Measurements from ENCODE around the gene SLC8A1.

The SLC8A1 gene

DNA sequence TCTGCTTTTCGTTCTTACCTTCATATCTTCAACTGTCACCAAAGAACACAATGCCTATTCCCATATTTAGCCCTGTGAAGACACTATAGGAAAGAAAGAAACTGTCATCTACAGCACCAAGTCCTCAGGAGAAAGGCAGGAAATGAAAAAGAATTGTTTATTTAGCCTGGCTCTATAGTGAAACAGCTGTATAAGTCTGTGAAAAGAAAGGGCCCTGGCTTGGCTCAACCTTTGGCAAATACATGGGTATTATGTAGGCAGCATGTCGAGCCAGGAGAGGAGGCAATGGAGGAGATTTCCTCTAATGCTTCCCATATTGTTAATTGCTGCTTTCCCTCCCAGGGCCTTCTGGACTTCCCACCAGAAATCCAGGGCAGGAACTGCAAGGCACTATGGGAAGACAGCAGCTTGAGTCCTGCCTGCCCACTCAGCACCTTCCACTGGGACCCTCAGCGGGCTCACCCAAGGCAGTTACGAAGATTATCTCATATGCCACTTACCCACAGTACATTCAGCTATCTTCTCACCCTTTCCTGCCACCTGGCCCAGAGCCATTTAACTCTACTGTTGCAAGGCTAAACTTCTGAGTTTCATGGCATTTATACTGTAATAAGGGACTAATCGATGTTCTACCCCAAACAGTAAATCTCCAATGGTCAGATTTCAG is 30.1 kb downstream of the SLC8A1 start:
- DNase-seq (ENCODE audit: low read depth in 2 of 2), result no peak

DNA sequence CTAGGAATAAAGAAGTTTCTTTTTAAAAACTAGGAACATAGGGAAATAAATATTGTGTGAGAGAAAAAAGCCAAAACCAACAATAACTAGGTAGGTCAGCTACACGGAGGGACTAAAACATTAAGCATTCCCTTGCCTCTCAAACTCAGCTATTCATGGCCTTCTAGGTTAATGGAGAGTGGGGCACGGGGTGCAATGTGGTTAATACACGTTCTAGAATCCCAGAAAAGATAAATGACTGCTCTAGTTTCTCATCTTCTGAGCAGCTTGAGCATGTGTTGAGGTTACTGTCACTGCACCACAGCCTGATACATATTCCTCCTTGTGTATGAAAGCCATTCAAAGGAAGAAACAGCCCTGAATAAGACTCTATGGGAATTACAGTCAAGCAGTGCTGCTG is 31.4 kb downstream of the SLC8A1 start:
- DNase-seq (ENCODE audit: low read depth in 2 of 2), result no peak

DNA sequence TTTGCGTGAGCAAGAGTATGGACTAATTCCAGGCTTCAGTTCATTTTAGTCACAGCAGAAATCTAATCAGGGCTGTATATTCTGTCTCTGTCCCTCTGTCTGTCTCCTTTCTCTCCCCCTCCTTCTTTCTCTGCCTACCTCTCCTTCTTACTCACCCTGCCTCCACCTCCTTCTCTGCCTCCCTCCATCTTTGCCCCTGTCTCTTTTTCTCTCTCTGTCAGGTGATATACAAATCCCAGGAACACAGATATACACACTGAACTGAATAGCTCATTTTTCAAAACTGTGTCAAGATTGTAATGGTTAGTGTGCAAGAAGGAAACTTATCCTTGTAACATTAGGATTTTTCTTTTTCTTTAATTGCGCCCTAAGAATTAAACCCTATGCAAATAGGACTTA is 32.5 kb downstream of the SLC8A1 start:
- DNase-seq (ENCODE audit: low read depth in 2 of 2), result no peak

DNA sequence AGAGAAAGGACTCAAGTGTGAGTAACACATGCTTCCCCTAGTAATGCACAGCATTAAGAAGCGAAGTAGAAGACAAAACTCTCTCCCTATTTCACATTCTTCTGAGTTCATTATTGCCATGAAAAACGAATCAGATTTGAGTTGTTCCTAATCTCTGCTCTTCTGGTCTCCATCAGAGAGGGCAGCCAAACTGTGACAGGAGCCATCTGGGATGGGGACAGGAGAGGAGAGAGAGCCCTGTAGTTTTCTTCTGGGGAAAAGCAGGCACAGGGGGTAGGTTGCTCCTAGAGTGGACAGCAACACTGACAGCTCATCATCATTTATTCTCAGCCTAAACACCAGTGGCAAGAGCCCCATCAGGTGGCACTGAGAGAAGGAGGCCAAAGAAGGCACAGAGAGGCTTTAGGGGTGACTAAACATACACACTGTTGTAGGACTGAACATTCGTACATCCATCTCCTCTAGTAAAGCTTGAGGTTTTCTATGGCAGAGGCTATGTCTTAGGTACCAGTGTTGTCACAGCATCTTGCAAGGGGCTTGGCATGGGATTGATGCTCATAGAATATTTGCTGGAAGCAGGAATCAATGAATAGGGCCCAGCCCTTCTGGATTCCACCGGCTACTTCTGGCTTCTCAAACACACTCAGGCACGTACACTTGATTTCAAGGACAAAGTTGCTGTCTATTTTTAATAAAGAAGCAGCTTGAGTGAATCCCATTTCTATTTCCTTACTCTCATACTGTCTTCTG is 33.1 kb downstream of the SLC8A1 start:
- DNase-seq (ENCODE audit: low read depth in 2 of 2), result no peak

DNA sequence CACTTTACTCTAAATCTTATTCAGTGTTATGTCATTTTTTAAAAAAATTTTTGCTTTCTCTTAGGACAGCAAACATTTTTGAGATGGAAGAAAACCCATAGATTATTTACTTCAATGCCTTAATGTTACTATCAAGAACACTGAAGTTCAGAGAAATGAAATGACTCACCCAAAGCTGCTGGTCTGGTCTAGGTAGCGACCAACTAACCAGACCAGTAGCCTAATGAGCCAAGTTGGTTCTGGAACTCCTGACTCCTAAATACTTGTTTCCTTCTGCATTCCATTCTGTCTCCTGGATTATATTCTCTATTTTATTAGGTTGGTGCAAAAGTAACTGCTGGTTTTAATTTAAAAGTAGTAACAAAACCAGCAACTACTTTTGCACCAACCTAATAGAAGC is 35.4 kb downstream of the SLC8A1 start:
- no peak for DNase-seq (ENCODE audit: low read depth in 2 of 2)

DNA sequence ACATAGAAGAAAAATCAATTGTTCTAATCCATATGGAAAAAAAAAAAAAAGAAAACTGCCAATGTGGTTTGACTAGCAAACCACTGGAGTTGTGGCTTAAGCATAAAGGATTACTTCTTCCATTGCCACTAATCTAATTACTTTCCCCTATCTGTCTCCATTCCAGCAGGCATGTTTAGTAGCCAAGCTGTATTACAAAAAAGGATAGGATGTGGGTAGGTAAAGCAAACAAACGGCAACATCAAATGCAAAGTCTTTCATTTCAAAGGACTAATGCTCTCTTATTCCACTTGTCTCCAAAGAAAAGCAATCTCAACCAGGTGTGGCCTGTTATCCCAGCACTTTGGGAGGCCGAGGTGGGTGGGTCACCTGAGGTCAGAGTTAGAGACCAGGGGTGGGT is 36.5 kb downstream of the SLC8A1 start:
- DNase-seq (ENCODE audit: low read depth in 2 of 2), result no peak

DNA sequence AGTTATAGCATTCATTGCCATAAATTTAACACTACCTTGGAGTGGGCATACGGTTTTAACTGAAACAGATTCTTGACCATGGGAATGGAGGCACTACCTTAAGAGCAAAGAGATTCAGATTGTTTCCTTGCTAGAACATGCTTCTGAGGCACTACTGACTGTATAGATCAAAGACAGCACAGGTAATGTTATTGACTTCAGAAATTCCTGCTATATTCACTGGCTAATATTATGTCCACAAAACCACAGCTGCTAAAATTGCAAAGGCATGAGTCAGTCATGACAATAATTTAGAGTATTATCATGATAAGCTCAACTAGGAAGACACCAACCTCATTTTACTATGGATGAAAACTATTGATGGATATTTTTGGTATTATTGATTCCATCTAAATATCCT is 39.4 kb downstream of the SLC8A1 start:
- DNase-seq (ENCODE audit: low read depth in 2 of 2), result no peak

DNA sequence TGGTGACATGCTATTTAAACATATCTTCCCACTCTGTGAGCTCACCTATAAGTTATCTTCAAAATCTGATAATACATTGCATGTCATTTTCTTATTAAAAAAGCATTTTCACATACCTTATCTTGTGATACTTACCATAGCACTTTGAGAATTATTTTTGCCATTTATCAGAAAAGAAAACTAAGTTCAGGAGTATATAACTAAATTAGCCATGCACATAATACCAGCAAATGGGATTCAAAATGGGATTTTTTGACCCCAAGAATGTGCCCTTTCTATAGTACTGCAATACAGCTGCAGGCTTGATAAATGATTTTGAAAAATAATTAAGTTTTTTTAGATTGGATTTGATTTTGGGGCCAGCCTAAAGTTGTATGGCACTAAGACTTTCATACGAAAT is 41.2 kb downstream of the SLC8A1 start:
- DNase-seq (ENCODE audit: low read depth in 2 of 2), result no peak

DNA sequence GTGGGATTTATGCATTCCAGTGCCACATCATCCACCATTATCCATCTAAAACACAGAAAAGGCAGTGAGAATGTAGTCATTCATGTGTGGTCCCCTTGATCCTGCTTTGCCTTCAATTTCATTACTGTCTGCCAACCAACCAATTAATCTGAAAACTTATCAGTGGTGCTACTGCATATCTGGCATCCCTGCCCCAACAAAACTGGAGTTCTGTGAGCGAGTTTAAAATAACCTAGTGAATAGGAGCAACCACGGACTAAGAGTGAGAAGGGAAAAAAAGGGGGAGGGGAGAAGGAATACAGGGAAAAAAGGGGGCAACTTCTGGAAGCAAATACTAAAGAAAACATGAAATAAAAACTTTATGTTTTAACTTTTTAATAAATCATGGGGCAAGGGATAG is 42.2 kb downstream of the SLC8A1 start:
- DNase-seq (ENCODE audit: low read depth in 2 of 2), result no peak

DNA sequence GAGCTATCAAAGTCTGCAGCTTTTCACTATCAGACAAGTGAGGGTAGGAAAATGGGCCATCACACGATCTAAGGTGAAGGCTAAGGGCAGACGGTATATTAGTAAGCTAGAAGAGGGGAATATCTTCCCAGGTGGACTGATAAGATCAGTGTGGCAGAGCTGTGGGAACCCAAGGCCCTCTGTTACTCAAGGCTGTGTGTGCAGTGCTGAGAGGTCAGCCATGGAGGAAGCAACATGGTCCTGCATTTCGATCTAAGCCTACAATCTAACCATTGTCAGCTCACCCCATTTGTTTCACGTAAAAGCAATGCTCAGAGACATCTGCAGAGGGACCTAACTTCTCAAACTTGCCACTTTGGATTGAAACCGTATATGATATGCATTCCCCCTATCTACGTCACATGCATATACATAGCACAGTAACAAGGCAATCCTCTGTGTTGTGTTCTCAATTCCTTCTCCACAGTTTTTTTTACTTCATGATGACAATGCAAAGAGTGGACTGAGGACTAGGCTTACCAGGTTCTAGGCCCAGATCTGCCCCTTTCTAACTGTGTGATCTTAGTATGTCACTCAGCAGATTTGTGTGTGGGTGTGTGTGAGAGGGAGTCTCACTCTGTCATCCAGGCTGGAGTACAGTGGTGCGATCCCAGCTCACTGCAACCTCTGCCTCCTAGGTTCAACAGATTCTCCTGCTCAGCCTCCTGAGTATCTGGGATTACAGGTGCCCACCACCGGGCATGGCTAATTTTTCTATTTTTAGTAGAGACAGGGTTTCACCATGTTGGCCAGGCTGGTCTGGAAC is 45.2 kb downstream of the SLC8A1 start:
- no peak for DNase-seq (ENCODE audit: low read depth in 2 of 2)

DNA sequence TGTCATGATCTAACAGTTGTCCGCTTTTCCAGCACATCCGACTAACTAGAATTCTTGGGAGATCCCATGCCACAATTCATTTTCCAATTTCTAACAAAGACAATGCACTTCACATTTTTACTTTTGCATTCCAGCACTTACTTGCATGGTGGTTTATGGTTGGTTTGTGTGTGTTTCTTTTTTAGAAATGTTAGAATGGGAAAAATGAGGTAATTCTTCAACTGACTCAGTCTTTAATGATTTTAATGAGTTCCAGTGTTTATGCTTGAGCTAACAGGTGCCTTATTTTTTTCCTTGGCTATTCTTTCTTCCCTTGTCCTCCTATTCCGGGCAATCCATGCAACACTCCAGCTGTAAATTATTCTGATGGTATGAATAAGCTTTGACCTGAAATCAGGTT is 46.4 kb downstream of the SLC8A1 start:
- DNase-seq (ENCODE audit: low read depth in 2 of 2), result no peak

DNA sequence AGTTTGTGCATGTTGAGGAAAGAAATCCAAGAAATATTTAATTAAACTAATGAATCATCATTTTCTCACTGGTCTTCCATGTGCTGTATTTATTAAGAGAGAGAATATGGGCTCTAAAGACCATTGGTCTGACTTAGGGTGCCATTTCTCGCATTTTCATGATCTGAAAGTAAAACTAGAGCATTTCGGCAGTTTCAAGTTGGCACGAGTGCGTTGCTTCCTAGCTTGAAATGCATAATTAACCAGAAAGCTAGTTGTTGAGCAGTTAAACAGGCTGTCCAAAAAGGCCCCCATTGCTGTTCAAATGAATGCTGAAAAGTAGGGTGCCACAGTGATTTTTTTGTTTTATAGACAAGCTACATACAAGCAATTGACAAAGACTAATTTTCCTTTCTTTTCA is 47.4 kb downstream of the SLC8A1 start:
- no peak for DNase-seq (ENCODE audit: low read depth in 2 of 2)

DNA sequence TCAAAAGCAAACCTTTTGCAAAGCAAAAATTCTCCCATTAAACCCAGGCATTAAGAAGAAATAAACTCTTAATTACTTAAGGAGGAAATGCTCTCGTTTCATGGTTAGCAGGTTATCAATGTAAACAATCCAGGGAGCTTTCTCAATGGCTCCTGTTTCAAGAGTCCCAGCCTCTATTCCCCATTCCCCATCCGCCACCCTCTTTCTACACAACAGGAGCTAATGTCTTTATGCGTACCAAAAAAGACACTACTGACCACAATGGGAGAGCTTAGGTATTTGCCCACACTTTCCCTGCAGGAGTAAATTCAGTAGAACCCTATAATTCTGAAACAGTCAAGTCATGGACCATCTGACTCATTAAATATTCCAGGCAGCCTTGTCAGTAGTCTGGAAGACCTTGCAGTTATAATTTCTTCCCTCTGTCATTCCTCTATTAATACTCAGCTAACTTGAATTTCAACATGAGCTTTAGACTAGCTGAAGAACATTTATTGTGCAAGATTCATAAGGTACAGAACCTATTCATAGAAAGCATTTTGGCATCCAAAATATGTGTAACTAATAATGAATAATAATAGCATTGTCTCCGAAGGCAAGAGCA is 48.6 kb downstream of the SLC8A1 start:
- DNase-seq (ENCODE audit: low read depth in 2 of 2), result no peak

DNA sequence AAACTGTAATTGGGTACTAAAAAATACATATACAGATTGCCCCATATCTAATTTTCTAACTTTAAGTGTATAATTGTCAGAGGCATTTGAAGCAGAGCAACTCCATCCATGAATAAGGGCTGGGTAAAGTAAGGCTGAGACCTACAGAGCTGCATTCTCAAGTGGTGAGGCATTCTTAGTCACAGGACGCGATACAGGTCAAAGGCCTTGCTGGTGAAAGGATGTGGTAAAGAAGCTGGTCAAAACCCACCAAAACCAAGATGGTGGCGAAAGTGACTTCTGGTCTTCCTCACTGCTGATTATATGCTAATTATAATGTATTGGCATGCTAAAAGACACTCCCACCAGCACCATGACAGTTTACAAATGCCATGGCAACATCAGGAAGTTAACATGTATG is 50.0 kb downstream of the SLC8A1 start:
- no peak for DNase-seq (ENCODE audit: low read depth in 2 of 2)

DNA sequence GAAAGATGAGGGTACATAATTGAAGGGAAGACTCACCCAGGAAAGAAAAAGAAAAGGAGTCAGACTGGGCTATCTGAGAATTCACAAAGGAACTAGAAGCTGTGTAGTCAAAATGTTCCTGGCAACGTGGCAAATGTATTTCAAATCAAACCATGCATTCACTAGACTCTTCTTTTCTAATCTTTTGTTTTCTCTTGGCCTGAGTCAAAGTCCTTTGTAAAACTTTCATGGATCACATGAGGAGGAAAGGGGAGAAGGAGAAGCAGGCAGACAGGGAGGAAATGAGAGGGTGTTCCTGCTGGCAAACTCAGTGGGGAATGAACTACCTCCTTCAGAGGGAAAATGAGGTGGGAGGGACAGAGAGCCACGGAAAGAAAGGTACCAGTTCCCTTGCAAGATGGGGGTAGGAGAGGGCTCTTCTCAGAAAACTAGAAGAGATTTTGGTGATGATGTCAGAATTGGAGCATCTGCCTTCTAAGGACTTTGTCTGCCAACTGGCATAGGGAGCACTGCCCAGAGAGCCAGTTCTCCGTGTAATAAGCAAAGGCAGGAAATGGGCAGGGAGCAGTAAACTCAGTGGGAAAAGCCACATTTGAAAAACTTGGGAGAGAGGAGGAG is 51.4 kb downstream of the SLC8A1 start:
- DNase-seq (ENCODE audit: low read depth in 2 of 2), result no peak

DNA sequence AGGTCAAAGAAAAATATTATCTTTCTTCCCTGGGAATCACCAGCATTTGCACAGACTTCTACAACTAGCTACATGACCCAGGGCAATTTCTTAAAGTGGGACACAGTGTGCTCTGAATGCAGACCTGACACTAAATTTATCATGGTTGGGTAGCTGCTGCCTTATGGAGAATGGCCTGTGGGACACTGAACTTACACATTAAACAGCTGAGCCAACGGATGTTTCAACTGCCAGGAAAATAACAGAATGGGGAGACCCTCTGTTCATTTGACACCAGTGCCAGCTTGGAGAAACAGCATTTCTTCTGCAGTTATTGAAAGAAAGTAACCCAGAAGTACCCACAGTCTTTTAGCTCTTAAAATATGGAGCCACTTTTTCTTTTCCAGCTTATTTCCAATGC is 54.1 kb downstream of the SLC8A1 start:
- DNase-seq (ENCODE audit: low read depth in 2 of 2), result no peak

DNA sequence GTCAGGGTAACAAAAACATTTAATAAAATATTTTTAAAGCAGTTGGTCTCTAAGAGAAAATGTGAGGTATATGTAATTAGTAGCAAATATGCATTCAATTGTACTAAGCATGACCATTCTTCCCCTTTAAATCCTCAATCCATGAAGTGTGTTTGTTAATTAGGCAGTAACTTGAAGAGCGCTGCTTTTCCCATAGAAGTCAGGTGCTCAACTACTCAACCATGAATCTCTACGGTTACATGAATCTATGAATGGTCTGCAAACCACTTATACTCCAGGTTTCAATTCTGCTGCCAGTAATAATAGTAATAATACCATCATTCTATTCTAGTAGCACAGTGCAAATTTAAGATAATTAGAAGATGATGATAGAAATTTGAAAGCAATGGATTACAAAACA is 55.8 kb downstream of the SLC8A1 start:
- DNase-seq (ENCODE audit: low read depth in 2 of 2), result no peak

DNA sequence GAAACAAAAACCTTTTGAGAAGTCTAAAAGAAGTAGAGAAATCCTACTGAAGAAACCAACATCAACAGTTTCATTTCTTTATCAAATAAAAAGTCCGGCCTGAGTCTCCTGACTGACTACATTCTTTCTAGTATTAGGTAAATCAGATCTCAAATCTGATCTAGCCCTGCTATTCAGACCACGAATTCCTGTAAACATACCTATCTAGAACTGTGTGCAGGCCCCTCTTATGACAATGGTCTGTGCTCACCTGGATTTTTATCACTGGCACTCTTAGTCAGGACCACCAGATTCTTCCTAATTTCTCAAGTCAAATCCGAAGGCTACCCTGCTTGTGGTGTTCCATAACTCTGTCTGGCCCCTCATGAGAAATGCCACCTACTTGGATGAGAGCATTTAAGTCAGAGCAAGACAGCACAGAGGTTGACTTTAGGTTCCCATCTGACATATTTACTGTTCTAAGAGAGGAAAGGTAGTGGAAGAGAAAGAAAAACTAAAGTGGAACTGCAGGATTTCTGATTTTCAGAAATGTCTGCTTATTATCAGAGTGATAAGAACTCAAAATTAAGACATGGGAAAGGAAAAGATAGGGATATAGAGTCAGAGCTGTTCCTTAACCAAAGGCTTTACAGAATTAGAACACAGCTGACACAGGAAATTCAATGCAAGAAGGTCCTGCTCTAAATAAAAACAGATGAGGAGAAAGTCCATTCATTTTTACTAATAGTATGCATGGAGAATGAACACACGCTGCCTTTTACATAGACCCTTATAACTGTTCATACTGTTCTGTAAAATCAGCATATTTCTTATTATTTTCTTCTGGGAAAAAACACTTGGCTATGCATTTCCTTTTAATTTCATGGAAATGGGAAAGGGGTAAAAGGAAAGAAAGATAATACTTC is 56.5 kb downstream of the SLC8A1 start:
- DNase-seq (ENCODE audit: low read depth in 2 of 2), result no peak

DNA sequence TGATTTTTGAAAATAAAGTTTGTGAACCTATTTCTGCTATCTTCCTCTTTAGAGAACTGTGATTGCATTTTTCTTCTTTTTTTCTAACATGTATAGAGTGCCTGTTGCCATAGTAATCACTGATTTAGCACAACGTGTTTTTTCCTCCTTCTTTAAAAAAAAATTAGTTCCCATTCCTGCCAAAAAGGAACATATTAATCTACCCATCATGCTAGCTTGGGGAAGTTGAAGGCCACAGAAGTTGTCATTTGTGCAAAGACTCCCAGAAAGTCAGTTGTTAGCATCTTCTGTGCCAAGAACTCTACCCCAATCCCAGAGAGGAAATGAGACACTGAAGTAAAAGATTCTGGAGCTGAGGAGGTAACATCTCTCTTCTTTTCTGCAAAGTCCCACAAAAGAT is 57.3 kb downstream of the SLC8A1 start:
- DNase-seq (ENCODE audit: low read depth in 2 of 2), result no peak

DNA sequence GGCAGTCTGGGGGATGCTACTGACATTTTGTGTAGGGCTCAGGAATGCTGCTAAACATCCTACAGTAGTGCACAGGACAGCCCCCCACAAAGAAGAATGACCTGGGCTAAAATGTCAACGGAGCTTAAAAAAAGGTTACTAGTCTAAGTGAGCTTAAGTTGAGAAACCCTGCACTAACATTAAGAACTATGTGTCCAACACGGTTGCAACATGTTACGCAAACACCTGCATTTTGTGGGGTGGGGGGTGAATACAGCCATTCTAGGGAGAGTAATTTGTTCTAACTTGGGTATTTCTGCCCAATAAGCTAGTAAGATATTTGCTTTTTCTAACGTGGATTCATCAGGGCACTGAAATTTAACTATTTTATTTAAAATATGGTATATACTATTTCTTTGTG is 57.9 kb downstream of the SLC8A1 start:
- no peak for DNase-seq (ENCODE audit: low read depth in 2 of 2)

DNA sequence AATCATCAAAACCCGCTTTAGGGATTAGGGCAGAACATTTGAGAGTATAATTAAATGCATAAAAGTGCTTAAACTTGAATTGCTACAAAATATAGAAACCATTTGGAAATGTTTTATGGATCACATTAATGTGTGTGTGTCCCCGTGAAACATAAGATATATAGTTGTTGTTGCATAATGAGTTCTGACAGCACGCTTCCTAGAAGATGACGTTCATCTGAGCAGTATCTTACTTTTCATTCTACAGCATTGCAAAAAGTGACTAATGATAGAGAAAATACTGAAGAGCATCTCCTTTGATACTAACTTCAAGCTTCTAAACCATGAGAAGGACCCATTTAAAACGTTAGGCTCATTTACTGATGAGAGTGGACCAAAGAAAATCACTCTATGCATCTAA is 63.7 kb downstream of the SLC8A1 start:
- DNase-seq (ENCODE audit: low read depth in 2 of 2), result no peak
